ENCODE data around the gene CCDC71. TPM values are rescaled to one million over a fixed set of nuclear protein-coding genes. Genes with fewer than 3 reads are reported as not detected.
A peak's percentile ranks its signal among the peaks of the same experiment; 100 is the strongest.

Gene CCDC71
- total and polyA plus RNA-seq, 9 of the 15 experiments (the other 6 are each of a cell fraction or from before 2014, with no cell fraction given), result 0.13 to 19.3 (median 14.3) TPM

- TF ChIP-seq ID3 (CRISPR knock-in tag; IDR thresholded peaks at IDR 0.05) (no peak), ID3 (tag; IDR thresholded peaks at IDR 0.05) (no peak), FOSL1 (tag; conservative IDR thresholded peaks at IDR 0.05) (no peak)
Observed at GRCh38 chr3:49170744-49171118, 4.6 kb upstream of the CCDC71 start (continued).

GRCh38 chr3:49166752-49167556 lies 823 bp upstream of the CCDC71 start:
- H3K9me3 ChIP-seq (replicated peaks; ENCODE audit: control insufficient read depth, insufficient read depth, low read depth, low read length), result peaks cover 5% of the 10 kb centered on the region; the same call in 1 of the 2 replicates
- 98% methylated on average over 5 of the region's 6 CpGs for WGBS (ENCODE audit: insufficient coverage, low coverage, missing lambda C conversion rate)
- H3K9me1 ChIP-seq (ENCODE audit: control insufficient read depth, insufficient read depth, low read length), result no peaks in the 10 kb centered on the region
- DNase-seq (ENCODE audit: extremely low read depth in 1 of 4, low spot score in 3 of 4), result no peak
- intact Hi-C loops (cut with micrococcal nuclease) (loop anchor here (10.0 kb wide), 1 partner anchor 142 kb away; the partner anchor contains the start of genes IMPDH2 and NDUFAF3), in situ Hi-C loops (cut with MboI) (loop anchor here (25.0 kb wide), 1 partner anchor 270 kb away; the partner anchor contains the start of gene NICN1)
- peak overlapping the region; percentile 97 for H2AFZ ChIP-seq (ENCODE audit: low read depth, low read length)
- H3K4me2 ChIP-seq (ENCODE audit: insufficient read depth, low read length), result peak overlapping the region; percentile 76
- peaks cover 26% of the 10 kb centered on the region; the same call in 2 of the 3 replicates for H3K36me3 ChIP-seq (ENCODE audit: control insufficient read depth, insufficient read depth, low read length)
- ChIA-PET POLR2A (no interaction called here), CTCF (ENCODE audit: low intra/inter-chr PET ratio) (no interaction called here)
- peak overlapping the region; percentile 82; the same call in 2 of the 3 replicates for H3K27ac ChIP-seq (ENCODE audit: extremely low read depth, low read depth, low read length)
- H3K79me2 ChIP-seq (ENCODE audit: control insufficient read depth, insufficient read depth, low read length), result peaks cover 32% of the 10 kb centered on the region
- no TSS peak for BruUV-seq (replicated peaks)
- H4K20me1 ChIP-seq (replicated peaks; ENCODE audit: control insufficient read depth, insufficient read depth, low read length), result no peaks in the 10 kb centered on the region
- no peak for FAIRE-seq
- ATAC-seq, result no peak
- TF ChIP-seq ZNF143 (CRISPR knock-in tag; IDR thresholded peaks at IDR 0.05), result no peak
- TF ChIP-seq NR2C2 (CRISPR knock-in tag; IDR thresholded peaks at IDR 0.05), result no peak
- TF ChIP-seq NR2C2 (tag; IDR thresholded peaks at IDR 0.05), result peak; percentile 3; the same call in 1 of the 2 replicates
- no peak for TF ChIP-seq ZNF197 (CRISPR knock-in tag; IDR thresholded peaks at IDR 0.05; ENCODE audit: low read depth)
- TF ChIP-seq ZFX (CRISPR knock-in tag; IDR thresholded peaks at IDR 0.05), result peak; percentile 13; the same call in 1 of the 2 replicates
- TF ChIP-seq CBX3 (IDR thresholded peaks at IDR 0.05; ENCODE audit: borderline replicate concordance in 1 of 2, low read length in 2 of 2), result peak in 1 of 2 experiments; percentile 4; a peak in 1 of 3 replicates
- no peaks in the 10 kb centered on the region for H3K27me3 ChIP-seq (ENCODE audit: control insufficient read depth in 2 of 2, insufficient read depth in 2 of 2, low read length in 2 of 2)
- H3K9ac ChIP-seq (ENCODE audit: insufficient read depth in 1 of 2, low read depth in 2 of 2, low read length in 2 of 2), result peak overlapping the region in 1 of 2 experiments; percentile 91; a peak in 2 of 4 replicates
- H3K4me3 ChIP-seq, result peak overlapping the region; percentile 82; the same call in 1 of the 2 replicates
- H3K4me1 ChIP-seq (replicated peaks in 1 of 2; ENCODE audit: control insufficient read depth in 2 of 2, insufficient read depth in 2 of 2, low read length in 2 of 2), result peaks cover 20 to 43% of the 10 kb centered on the region in 2 experiments; a peak in 4 of 5 replicates
